Thyroid gland (tissue), 4 donors: Measurements from ENCODE around the gene NPM1.

Experiments used
- POLR2A ChIP-seq, 2 donors: fragments of 450-650 bp; IDR thresholded peaks; one replicate each; pipeline ENCODE4 v1.6.1; 2017; ENCODE audit warnings: antibody characterized with exemption in 2 of 2, mild to moderate bottlenecking in 2 of 2, moderate library complexity in 1 of 2
- TF ChIP-seq, protein P1 (sequence below), 6 experiments: fragments of 200-600 bp in 3 of 6; fragments of 450-650 bp in 3 of 6; sonication (generic) in 3 of 6; IDR thresholded peaks; one replicate each; pipeline ENCODE4 v1.5.1; 2016 to 2019; ENCODE audit warnings: antibody characterized with exemption in 6 of 6, mild to moderate bottlenecking in 2 of 6, inconsistent platforms in 1 of 6, moderate library complexity in 1 of 6

GRCh38 chr5:171395042-171395441 is 7.4 kb downstream of the NPM1 start:
- TF ChIP-seq, protein P1, sequence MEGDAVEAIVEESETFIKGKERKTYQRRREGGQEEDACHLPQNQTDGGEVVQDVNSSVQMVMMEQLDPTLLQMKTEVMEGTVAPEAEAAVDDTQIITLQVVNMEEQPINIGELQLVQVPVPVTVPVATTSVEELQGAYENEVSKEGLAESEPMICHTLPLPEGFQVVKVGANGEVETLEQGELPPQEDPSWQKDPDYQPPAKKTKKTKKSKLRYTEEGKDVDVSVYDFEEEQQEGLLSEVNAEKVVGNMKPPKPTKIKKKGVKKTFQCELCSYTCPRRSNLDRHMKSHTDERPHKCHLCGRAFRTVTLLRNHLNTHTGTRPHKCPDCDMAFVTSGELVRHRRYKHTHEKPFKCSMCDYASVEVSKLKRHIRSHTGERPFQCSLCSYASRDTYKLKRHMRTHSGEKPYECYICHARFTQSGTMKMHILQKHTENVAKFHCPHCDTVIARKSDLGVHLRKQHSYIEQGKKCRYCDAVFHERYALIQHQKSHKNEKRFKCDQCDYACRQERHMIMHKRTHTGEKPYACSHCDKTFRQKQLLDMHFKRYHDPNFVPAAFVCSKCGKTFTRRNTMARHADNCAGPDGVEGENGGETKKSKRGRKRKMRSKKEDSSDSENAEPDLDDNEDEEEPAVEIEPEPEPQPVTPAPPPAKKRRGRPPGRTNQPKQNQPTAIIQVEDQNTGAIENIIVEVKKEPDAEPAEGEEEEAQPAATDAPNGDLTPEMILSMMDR (IDR thresholded peaks at IDR 0.05), result no peak
- no peak for TF ChIP-seq POLR2A (IDR thresholded peaks at IDR 0.05)
